Lung microvascular endothelial cell (primary cell): ENCODE data around the gene CDK8. TPM values are rescaled to one million over a fixed set of nuclear protein-coding genes. Genes with fewer than 3 reads are reported as not detected.
"Not testable (repeated sequence)": the region's sequence is repeated elsewhere in the genome, so short reads cannot be mapped to it uniquely, and the experiment has no call there.

Experiments
- DNase-seq, 2 donors: peaks; one replicate each; pipeline versions ENCODE4 v3.0.0 to v3.0.0-alpha.2; 2010; ENCODE audit warnings: low read depth in 2 of 2
- total RNA-seq: library from RNA; depleted of rRNA; stranded (reverse); fragments of >200 nt; gene quantifications from 2 replicates; pipeline ENCODE4 v1.2.1, GENCODE V29; 2014

The CDK8 gene
- total RNA-seq, 1 donor from 2014 or later = 16.1 TPM

DNA sequence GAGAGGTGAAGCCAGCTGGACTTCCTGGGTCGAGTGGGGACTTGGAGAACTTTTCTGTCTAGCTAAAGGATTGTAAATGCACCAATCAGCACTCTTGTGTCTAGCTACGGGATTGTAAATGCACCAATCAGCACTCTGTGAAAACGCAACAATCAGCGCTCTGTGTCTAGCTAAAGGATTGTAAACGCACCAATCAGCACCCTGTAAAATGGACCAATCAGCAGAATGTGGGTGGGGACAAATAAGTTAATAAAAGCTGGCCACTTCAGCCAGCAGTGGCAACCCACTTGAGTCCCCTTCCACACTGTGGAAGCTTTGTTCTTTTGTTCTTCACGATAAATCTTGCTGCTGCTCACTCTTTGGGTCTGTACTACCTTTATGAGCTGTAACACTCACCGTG is 58.1 kb downstream of the CDK8 start:
- DNase-seq = not testable (repeated sequence)

- not testable (repeated sequence) for DNase-seq
These were observed 62.2 kb downstream of the CDK8 start for GRCh38 chr13:26316095-26316494.

- no peak for DNase-seq
These were observed 66.8 kb downstream of the CDK8 start for GRCh38 chr13:26320766-26321165.

- DNase-seq = no peak
These were observed 69.2 kb downstream of the CDK8 start for GRCh38 chr13:26323127-26323526.

GRCh38 chr13:26323764-26324163 is 69.8 kb downstream of the CDK8 start:
- no peak for DNase-seq

- DNase-seq = no peak
These were observed 70.4 kb downstream of the CDK8 start for GRCh38 chr13:26324294-26324693.

DNA sequence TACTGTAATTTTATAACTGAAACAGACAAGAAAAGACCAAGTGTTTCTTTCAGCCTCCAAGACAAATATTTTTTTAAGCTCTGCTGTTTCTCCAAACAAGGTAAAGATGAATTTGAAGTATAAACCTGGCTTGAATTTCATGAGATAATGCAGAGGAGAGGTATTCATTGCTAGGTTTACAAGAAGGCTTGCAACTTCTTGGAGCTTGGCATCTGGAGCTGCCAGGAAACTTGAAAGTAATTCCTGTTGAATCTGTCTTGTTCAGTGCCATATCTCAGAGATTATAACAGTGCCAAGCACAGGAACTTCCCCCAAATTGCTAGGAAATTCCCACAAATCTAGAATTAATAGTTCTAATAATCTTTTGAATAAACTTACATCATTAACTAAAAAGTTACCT is 70.9 kb downstream of the CDK8 start:
- no peak for DNase-seq

DNA sequence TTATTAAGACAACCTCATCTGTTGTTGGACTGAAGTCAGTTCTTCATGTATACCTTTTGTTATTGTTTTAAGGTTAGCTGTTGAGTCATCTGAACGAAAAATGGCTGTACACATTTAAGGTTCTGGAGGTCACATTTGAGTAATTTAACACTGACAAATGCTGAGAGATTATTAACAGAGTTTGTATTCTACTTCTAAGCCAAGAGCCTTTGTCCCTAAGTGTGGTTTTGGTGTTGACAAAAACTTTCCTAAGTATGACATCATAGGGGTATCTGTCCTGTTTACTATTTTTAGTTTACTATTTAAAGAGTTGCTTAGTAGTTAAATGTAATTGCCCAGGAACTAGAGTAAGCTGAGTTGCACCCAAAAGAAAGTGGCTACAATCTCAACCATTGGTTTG is 71.9 kb downstream of the CDK8 start:
- peak in 1 of 2 donors; percentile 18 for DNase-seq

GRCh38 chr13:26326562-26326961 is 72.6 kb downstream of the CDK8 start:
- DNase-seq = no peak

DNA sequence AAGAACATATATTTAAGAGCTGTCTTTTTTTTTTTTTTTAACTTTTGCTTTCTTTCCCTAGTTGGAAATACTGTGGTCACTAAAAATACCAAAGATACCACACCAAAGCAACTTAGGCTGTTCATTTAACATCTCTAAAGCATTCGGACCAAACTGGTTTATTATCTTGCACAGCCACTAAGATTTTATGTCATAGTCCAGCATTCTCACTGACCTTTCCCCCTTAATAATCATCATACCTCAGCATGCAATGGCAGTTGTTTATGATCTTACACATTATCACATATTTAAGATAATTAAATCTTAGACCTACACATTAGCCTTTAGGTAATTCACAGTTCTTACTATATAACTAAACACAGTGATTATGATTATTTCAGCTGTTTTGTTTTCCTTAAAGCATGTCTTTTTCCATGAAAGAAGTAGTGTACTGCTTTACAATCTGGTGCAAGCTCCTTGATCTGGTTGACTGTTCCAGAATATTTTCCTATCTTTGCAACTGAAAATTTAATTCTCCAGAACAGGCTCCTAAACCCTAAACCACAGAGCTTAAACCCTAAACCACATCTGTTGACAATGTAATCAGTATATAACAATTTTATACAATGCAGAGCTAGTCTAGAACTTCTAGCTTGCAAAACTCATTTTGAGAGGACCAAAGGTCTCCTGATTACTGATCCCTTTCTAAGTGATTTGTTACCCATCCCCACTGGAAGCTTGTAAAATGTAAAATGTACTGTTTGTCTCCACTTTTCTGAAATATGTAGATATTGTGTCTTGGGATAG is 74.2 kb downstream of the CDK8 start:
- no peak for DNase-seq

GRCh38 chr13:26335158-26335557 is 81.2 kb downstream of the CDK8 start:
- no peak for DNase-seq

DNA sequence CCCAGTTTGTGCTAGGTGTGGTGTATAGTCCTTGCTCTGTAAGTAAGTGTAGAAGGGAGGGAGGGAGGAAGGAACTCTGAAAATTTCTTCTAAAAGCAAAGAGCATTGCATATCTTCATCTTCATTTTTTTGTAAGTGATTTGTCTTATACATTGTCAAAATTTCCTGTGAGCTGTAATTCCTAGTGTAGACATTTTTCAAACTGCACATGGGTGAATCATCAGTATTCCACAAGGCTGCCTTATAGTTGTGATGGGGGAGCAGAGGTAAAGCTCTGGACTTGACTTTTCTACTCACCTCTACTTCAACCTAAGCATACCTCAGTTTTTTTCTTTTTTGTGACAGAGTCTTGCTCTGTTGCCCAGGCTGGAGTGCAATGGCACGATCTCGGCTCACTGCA is 86.9 kb downstream of the CDK8 start:
- DNase-seq = peak in 1 of 2 donors; percentile 17

- no peak for DNase-seq
These were observed 89.0 kb downstream of the CDK8 start for GRCh38 chr13:26342898-26343297.

DNA sequence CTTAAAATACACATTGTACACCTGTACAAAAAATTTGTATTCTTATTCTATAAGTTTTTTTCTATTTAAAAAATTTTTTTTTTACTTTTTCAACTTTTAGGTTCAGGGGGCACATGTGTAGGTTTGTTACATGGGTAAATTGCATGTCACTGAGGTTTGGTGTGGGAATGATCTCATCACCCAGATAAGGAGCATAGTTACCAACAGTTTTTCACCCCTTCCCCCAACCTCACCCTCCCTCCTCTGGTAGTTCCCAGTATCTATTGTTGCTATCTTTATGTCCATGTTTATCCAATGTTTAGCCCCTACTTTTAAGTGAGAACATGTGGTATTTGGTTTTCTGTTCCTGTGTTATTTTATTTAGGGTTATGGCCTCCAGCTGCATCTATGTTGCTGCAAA is 89.9 kb downstream of the CDK8 start:
- no peak for DNase-seq

DNA sequence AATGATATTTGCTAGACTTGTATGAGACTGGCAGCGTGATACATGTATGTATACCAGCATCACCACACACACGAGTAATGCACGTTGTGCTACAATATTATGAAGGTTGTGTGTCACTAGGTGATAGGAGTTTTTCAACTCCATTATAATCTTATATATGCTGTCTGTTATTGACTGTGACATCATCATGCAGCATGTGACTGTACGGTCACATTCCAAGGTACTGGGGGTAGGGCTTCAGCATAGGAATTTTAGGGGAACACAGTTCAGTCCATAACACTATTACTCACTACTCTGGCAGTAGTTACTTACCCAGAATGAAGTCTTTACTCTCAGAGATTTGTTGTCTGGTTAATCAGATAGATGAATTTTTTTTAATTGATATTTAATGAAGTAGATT is 91.1 kb downstream of the CDK8 start:
- DNase-seq = no peak

GRCh38 chr13:26348966-26349365 is 95.0 kb downstream of the CDK8 start:
- DNase-seq = no peak

DNA sequence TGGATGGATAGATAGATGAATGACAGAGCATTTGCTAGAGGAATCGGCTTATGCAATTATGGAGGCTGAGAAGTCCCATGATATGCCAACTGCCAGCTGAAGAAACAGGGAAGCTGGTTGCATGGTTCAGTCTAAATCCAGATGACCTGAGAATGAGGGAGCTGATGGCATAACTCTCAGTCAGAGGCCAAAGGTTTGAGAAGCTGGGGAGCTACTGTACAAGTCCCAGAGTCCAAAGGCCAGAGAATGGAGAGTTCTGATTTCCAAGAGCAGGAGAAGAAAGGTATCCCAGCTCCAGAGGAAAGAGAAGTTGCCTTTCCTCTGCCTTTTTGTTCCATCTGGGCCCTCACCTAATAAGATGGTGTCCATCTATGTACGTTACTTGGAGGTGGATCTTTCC is 108.3 kb downstream of the CDK8 start:
- no peak for DNase-seq

DNA sequence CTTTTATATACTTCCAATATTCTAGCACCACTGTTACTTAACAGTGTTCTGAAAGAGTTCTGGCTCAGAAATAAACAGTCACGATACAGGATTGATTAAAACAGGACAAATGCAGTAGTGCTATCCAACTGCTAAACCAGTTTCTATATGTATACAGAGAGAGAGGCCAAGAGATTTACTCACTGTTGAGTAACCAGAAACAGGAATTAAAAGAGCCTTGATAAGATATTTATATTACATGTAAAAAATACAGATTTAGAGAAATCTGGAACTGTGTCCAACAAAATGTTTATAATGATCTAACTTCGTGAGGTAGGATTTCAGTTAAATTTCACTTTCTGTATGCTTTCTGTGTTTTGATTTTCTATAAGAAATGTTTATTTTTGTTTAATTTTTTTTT is 116.6 kb downstream of the CDK8 start:
- no peak for DNase-seq

GRCh38 chr13:26372747-26373146 is 118.8 kb downstream of the CDK8 start:
- DNase-seq = no peak

- DNase-seq = no peak
These were observed 122.5 kb downstream of the CDK8 start for GRCh38 chr13:26376430-26376829.

DNA sequence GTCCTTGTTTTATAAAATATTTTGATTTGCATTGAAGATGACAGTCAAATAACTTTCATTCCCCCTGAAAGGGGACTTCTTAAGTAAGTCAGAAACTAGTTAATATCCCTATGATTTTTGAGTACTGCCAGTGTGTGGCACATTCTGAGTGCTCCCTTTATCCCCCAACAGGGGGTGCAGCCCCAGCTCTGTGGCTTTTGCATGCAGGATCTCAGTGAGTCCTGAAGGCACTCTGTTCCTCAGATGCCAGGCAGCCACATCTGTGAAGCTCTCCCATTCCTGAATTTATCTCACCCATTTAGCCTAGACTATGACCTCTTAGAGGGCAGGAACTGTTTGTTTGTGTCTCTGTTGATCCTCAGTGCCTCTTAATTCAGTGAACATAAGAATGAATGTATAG is 123.1 kb downstream of the CDK8 start:
- peak; percentile 7 to 11 for DNase-seq

DNA sequence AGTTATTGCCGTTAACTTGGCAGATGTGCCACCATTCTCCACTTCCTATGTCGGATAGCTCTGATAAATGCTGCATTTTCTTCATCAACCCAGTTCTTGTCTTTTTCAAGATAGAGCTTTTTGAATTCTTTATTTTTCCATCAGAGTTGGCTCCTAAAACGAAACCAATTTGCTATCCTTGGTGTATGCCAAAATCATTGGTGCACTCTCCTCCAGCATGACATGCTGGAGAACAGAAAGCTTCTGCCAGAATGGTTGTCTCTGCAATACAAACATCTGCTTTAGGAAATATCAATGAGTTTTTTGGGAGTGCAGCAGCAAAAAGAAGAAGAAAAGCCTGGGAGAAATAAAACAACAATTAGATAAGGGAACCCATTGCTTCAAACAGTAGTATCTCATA is 124.2 kb downstream of the CDK8 start:
- DNase-seq = no peak

GRCh38 chr13:26379831-26380230 is 125.9 kb downstream of the CDK8 start:
- DNase-seq = no peak

- DNase-seq = no peak
These were observed 127.0 kb downstream of the CDK8 start for GRCh38 chr13:26380930-26381329.
